ENCODE results near the gene HMGCR.

The HMGCR gene

GRCh38 chr5:75389430-75389829 lies 52.4 kb downstream of the HMGCR start:
- no peak for DNase-seq

- DNase-seq, result no peak
Observed at GRCh38 chr5:75395277-75395676, 58.3 kb downstream of the HMGCR start.

- DNase-seq, result no peak
Observed at GRCh38 chr5:75405296-75405695, 68.3 kb downstream of the HMGCR start.
